Spleen (tissue), 7 donors: ENCODE results near the gene TSKU.

Experiments
- CTCF ChIP-seq, 11 experiments: fragments of 200-600 bp in 7 of 11; fragments of 450-650 bp in 4 of 11; sonication (generic) in 4 of 11; IDR thresholded peaks in 8 of 11; conservative IDR thresholded peaks in 3 of 11; 1 replicate in 7 of 11; 2 replicates in 4 of 11; pipeline versions ENCODE4 v1.4.0 to v1.8.0; 2016 to 2021; ENCODE audit warnings: antibody characterized with exemption in 11 of 11, inconsistent platforms in 4 of 11, mild to moderate bottlenecking in 1 of 11
- POLR2A ChIP-seq, 3 donors: fragments of 450-650 bp; IDR thresholded peaks; one replicate each; pipeline ENCODE4 v1.5.1; 2017; ENCODE audit warnings: antibody characterized with exemption in 3 of 3, mild to moderate bottlenecking in 1 of 3
- donor health status: DM: no; HTN: no; CAD: no; lungs with moderate emphysema.
- donor health status: DM: no; HTN: no; CAD: no.
- donor health status: DM: no; HTN: no; CAD: no.

- no peak for TF ChIP-seq POLR2A (IDR thresholded peaks at IDR 0.05)
- no peak for TF ChIP-seq CTCF (IDR thresholded peaks at IDR 0.05 in 8 of 11, conservative IDR thresholded peaks at IDR 0.05 in 3 of 11)
Observed at GRCh38 chr11:76801225-76801624, 18.1 kb downstream of the TSKU start.
